GM23338 (cell line): ENCODE data around the gene SLA2. TPM values are rescaled to one million over a fixed set of nuclear protein-coding genes. Genes with fewer than 3 reads are reported as not detected.

Experiments
- ATAC-seq: fragments of 200-7000 bp; cut with Tn5 transposase; 3 replicates; pipeline ENCODE4 v1.9.1; 2020
- DNase-seq: peaks from one replicate; pipeline ENCODE4 v3.0.0-alpha.2; 2015; ENCODE audit warnings: low spot score
- H2AFZ ChIP-seq: fragments of 200-600 bp; sonication (generic); 2 replicates; pipeline ENCODE4 v1.8.0; 2016; ENCODE audit warnings: antibody characterized with exemption, mild to moderate bottlenecking, moderate library complexity
- H3F3A ChIP-seq: fragments of 200-600 bp; sonication (generic); replicated peaks from 2 replicates; pipeline ENCODE4 v1.8.0; 2017; ENCODE audit warnings: antibody characterized with exemption, mixed run types, low read depth
- H3K27ac ChIP-seq: fragments of 200-600 bp; sonication (generic); 2 replicates; pipeline ENCODE4 v1.6.1; 2016; ENCODE audit warnings: low read depth
- H3K27me3 ChIP-seq: fragments of 200-600 bp; sonication (generic); 2 replicates; pipeline ENCODE4 v1.8.0; 2016; ENCODE audit warnings: mild to moderate bottlenecking, mixed run types, moderate library complexity; ENCODE audit not compliant: insufficient read depth
- H3K36me3 ChIP-seq: fragments of 200-600 bp; sonication (generic); 2 replicates; pipeline ENCODE4 v1.8.0; 2016; ENCODE audit warnings: mild to moderate bottlenecking; ENCODE audit not compliant: insufficient read depth
- H3K4me1 ChIP-seq: fragments of 200-600 bp; sonication (generic); 2 replicates; pipeline ENCODE4 v1.8.0; 2016; ENCODE audit warnings: mild to moderate bottlenecking, moderate library complexity; ENCODE audit not compliant: insufficient read depth
- H3K4me2 ChIP-seq: fragments of 200-600 bp; sonication (generic); 2 replicates; pipeline ENCODE4 v1.7.1; 2017; ENCODE audit warnings: mixed run types
- H3K4me3 ChIP-seq: fragments of 200-600 bp; sonication (generic); 2 replicates; pipeline ENCODE4 v1.6.1; 2016; ENCODE audit warnings: mixed run types
- H3K79me2 ChIP-seq: fragments of 200-600 bp; sonication (generic); replicated peaks from 2 replicates; pipeline ENCODE4 v1.8.0; 2017; ENCODE audit warnings: mild to moderate bottlenecking; ENCODE audit not compliant: insufficient read depth
- H3K9me2 ChIP-seq: fragments of 200-600 bp; sonication (generic); 2 replicates; pipeline ENCODE4 v1.8.0; 2017; ENCODE audit not compliant: insufficient read depth
- H4K20me1 ChIP-seq: fragments of 200-600 bp; sonication (generic); replicated peaks from 2 replicates; pipeline ENCODE4 v1.8.0; 2017; ENCODE audit warnings: mild to moderate bottlenecking; ENCODE audit not compliant: insufficient read depth
- H3K27ac Mint-ChIP-seq: 2 replicates; pipeline ENCODE4 v1.8.0; 2020; ENCODE audit warnings: inconsistent platforms, mild to moderate bottlenecking, moderate library complexity, mixed read lengths
- H3K27me3 Mint-ChIP-seq: 3 replicates; pipeline ENCODE4 v1.8.0; 2022; ENCODE audit warnings: low read depth, mild to moderate bottlenecking, moderate library complexity, mixed read lengths, inconsistent platforms; ENCODE audit not compliant: insufficient read depth, poor library complexity
- H3K36me3 Mint-ChIP-seq: 3 replicates; pipeline ENCODE4 v1.8.0; 2021; ENCODE audit warnings: low read depth, mild to moderate bottlenecking, inconsistent platforms, moderate library complexity, mixed read lengths
- H3K4me1 Mint-ChIP-seq: 3 replicates; pipeline ENCODE4 v1.8.0; 2020; ENCODE audit warnings: mild to moderate bottlenecking, inconsistent platforms, mixed read lengths
- H3K4me3 Mint-ChIP-seq: 3 replicates; pipeline ENCODE4 v1.8.0; 2021; ENCODE audit warnings: moderate library complexity, mild to moderate bottlenecking, inconsistent platforms, mixed read lengths
- H3K9me3 Mint-ChIP-seq: 3 replicates; pipeline ENCODE4 v1.8.0; 2020; ENCODE audit warnings: moderate library complexity, mild to moderate bottlenecking, inconsistent platforms, mixed read lengths
- CREB1 ChIP-seq: fragments of 250-450 bp; sonication (Bioruptor Pico); IDR thresholded peaks from 2 replicates; pipeline ENCODE4 v1.5.0; 2020; ENCODE audit warnings: low read depth, mild to moderate bottlenecking, moderate library complexity
- EZH2 ChIP-seq: fragments of 200-600 bp; sonication (generic); IDR thresholded peaks from one replicate; pipeline ENCODE4 v1.8.0; 2017; ENCODE audit warnings: antibody characterized with exemption, mild to moderate bottlenecking, low read depth; ENCODE audit not compliant: unreplicated experiment
- EZH2phosphoT487 ChIP-seq: fragments of 200-600 bp; sonication (generic); IDR thresholded peaks from one replicate; pipeline ENCODE4 v1.8.1; 2018; ENCODE audit warnings: antibody characterized with exemption; ENCODE audit not compliant: unreplicated experiment
- JUNB ChIP-seq: IDR thresholded peaks from one replicate; pipeline ENCODE4 v1.6.1; 2016; ENCODE audit warnings: antibody characterized with exemption; ENCODE audit not compliant: unreplicated experiment
- NANOG ChIP-seq: IDR thresholded peaks from 2 replicates; pipeline ENCODE4 v1.6.1; 2016; ENCODE audit warnings: antibody characterized with exemption, borderline replicate concordance
- POLR2AphosphoS5 ChIP-seq: IDR thresholded peaks from 2 replicates; pipeline ENCODE4 v1.6.1; 2016; ENCODE audit warnings: antibody characterized with exemption, low read depth
- STAT1 ChIP-seq: IDR thresholded peaks from one replicate; pipeline ENCODE4 v1.6.1; 2016; ENCODE audit warnings: antibody characterized with exemption; ENCODE audit not compliant: unreplicated experiment
- ZNF114 ChIP-seq: fragments of 250-450 bp; sonication (Bioruptor Pico); IDR thresholded peaks from 2 replicates; pipeline ENCODE4 v1.5.0; 2020; ENCODE audit warnings: mild to moderate bottlenecking, moderate library complexity
- polyA plus RNA-seq: library from polyadenylated mRNA; unstranded; fragments of >200 nt; fragmentation: Nextera tagmentation; extraction: Ambion mirVana; gene quantifications from 2 replicates; pipeline ENCODE4 v1.2.1, GENCODE V29; 2016
- total RNA-seq: library from RNA; depleted of rRNA; stranded (reverse); fragments of >200 nt; shearing (Covaris generic); gene quantifications from 2 replicates; pipeline ENCODE4 v1.2.3, GENCODE V29; 2014
- TF ChIP-seq, protein P1 (sequence below): IDR thresholded peaks from one replicate; pipeline ENCODE4 v1.6.1; 2018; ENCODE audit warnings: antibody characterized with exemption; ENCODE audit not compliant: unreplicated experiment
- TF ChIP-seq, protein P2 (sequence below), 2 experiments: fragments of 200-600 bp in 1 of 2; sonication (generic) in 1 of 2; conservative IDR thresholded peaks; 2 replicates each; pipeline versions ENCODE4 v1.5.1 to v1.6.1; 2016 to 2017; ENCODE audit warnings: antibody characterized with exemption in 2 of 2, low read depth in 2 of 2, mild to moderate bottlenecking in 2 of 2, moderate library complexity in 1 of 2
- TF ChIP-seq, protein P3 (sequence below): IDR thresholded peaks from 2 replicates; pipeline ENCODE4 v1.6.1; 2016; ENCODE audit warnings: antibody characterized with exemption
- TF ChIP-seq, protein P4 (sequence below): fragments of 250-450 bp; sonication (Bioruptor Pico); IDR thresholded peaks from 2 replicates; pipeline ENCODE4 v1.5.0; 2020; ENCODE audit warnings: mild to moderate bottlenecking, moderate library complexity

The SLA2 gene
- total and polyA plus RNA-seq, 2 experiments from 2014 or later: 0.18 TPM; not detected in 1

DNA sequence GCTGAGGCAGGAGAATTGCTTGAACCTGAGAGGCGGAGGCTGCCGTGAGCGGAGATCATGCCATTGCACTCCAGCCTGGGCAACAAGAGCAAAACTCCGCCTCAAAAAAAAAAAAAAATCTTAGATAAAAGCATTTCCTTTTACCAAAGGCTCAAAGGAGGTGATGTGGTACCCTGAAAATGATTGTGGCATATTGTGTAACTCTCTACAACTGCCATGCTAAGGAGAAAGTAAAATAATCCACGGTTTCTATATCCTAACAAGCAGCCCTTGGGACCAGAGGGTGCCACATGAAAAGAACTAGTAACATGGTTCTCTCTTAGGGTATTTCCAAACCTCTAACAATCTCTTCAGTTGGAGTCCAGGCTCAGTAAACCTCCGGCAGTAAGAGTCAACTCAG is 38.8 kb upstream of the SLA2 start (continued):
- no peak for TF ChIP-seq EZH2phosphoT487
- TF ChIP-seq POLR2AphosphoS5: no peak
- TF ChIP-seq, protein P1, sequence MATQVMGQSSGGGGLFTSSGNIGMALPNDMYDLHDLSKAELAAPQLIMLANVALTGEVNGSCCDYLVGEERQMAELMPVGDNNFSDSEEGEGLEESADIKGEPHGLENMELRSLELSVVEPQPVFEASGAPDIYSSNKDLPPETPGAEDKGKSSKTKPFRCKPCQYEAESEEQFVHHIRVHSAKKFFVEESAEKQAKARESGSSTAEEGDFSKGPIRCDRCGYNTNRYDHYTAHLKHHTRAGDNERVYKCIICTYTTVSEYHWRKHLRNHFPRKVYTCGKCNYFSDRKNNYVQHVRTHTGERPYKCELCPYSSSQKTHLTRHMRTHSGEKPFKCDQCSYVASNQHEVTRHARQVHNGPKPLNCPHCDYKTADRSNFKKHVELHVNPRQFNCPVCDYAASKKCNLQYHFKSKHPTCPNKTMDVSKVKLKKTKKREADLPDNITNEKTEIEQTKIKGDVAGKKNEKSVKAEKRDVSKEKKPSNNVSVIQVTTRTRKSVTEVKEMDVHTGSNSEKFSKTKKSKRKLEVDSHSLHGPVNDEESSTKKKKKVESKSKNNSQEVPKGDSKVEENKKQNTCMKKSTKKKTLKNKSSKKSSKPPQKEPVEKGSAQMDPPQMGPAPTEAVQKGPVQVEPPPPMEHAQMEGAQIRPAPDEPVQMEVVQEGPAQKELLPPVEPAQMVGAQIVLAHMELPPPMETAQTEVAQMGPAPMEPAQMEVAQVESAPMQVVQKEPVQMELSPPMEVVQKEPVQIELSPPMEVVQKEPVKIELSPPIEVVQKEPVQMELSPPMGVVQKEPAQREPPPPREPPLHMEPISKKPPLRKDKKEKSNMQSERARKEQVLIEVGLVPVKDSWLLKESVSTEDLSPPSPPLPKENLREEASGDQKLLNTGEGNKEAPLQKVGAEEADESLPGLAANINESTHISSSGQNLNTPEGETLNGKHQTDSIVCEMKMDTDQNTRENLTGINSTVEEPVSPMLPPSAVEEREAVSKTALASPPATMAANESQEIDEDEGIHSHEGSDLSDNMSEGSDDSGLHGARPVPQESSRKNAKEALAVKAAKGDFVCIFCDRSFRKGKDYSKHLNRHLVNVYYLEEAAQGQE: no peak
- TF ChIP-seq ZNF114 (CRISPR knock-in tag): no peak
- TF ChIP-seq NANOG: no peak

DNA sequence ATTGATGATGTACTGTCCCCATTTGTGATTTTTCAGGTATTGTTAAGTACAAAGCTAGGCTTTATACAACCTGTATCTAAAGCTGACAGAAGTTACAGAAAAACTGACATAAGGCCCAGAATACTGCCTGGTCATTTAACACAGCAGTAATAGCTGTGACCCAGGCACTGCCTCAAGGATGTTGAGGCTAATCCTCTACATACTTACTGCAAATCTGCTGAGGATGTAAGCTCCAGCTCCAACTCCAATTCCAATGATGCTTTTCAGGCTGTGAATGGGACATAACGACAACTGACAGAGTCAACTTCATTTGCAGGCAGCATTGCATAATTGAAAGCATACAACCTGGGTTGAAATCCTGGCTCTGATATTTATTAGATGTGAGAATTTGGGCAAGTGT is 36.3 kb upstream of the SLA2 start:
- no peak overlapping the region for H3K4me3 Mint-ChIP-seq
- Histone ChIP-seq H3K9me2 (no peaks in the 10 kb centered on the region), H3K4me3 (no peak overlapping the region), H4K20me1 (peaks cover 6% of the 10 kb centered on the region; the same call in 1 of the 2 replicates), H3K27me3 (no peaks in the 10 kb centered on the region), H3K27ac (no peak overlapping the region), H3K79me2 (no peaks in the 10 kb centered on the region), H3K36me3 (no peaks in the 10 kb centered on the region), H2AFZ (no peak overlapping the region), H3K4me2 (no peak overlapping the region), H3F3A (peaks cover 6% of the 10 kb centered on the region; the same call in 1 of the 2 replicates), H3K4me1 (no peaks in the 10 kb centered on the region)
- H3K4me1 Mint-ChIP-seq: 0 out of 3 replicates have a peak, but pooled peaks cover 2% of the 10 kb centered on the region
- no peak overlapping the region for H3K27ac Mint-ChIP-seq
- no peak for ATAC-seq
- DNase-seq: no peak
- H3K36me3 Mint-ChIP-seq: peaks cover 30% of the 10 kb centered on the region
- no peaks in the 10 kb centered on the region; the same call in 1 of the 3 replicates for H3K9me3 Mint-ChIP-seq
- H3K27me3 Mint-ChIP-seq: peaks cover 1% of the 10 kb centered on the region
- no peak for TF ChIP-seq STAT1
- no peak for TF ChIP-seq EZH2phosphoT487
- TF ChIP-seq CREB1 (CRISPR knock-in tag): no peak
- TF ChIP-seq, protein P2, sequence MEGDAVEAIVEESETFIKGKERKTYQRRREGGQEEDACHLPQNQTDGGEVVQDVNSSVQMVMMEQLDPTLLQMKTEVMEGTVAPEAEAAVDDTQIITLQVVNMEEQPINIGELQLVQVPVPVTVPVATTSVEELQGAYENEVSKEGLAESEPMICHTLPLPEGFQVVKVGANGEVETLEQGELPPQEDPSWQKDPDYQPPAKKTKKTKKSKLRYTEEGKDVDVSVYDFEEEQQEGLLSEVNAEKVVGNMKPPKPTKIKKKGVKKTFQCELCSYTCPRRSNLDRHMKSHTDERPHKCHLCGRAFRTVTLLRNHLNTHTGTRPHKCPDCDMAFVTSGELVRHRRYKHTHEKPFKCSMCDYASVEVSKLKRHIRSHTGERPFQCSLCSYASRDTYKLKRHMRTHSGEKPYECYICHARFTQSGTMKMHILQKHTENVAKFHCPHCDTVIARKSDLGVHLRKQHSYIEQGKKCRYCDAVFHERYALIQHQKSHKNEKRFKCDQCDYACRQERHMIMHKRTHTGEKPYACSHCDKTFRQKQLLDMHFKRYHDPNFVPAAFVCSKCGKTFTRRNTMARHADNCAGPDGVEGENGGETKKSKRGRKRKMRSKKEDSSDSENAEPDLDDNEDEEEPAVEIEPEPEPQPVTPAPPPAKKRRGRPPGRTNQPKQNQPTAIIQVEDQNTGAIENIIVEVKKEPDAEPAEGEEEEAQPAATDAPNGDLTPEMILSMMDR (conservative IDR thresholded peaks at IDR 0.05; ENCODE audit: low read depth in 2 of 2): no peak
- no peak for TF ChIP-seq ZNF114 (CRISPR knock-in tag)
- TF ChIP-seq, protein P3, sequence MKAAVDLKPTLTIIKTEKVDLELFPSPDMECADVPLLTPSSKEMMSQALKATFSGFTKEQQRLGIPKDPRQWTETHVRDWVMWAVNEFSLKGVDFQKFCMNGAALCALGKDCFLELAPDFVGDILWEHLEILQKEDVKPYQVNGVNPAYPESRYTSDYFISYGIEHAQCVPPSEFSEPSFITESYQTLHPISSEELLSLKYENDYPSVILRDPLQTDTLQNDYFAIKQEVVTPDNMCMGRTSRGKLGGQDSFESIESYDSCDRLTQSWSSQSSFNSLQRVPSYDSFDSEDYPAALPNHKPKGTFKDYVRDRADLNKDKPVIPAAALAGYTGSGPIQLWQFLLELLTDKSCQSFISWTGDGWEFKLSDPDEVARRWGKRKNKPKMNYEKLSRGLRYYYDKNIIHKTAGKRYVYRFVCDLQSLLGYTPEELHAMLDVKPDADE: no peak
- no peak for TF ChIP-seq EZH2
- TF ChIP-seq POLR2AphosphoS5: no peak
- no peak for TF ChIP-seq JUNB
- TF ChIP-seq, protein P4, sequence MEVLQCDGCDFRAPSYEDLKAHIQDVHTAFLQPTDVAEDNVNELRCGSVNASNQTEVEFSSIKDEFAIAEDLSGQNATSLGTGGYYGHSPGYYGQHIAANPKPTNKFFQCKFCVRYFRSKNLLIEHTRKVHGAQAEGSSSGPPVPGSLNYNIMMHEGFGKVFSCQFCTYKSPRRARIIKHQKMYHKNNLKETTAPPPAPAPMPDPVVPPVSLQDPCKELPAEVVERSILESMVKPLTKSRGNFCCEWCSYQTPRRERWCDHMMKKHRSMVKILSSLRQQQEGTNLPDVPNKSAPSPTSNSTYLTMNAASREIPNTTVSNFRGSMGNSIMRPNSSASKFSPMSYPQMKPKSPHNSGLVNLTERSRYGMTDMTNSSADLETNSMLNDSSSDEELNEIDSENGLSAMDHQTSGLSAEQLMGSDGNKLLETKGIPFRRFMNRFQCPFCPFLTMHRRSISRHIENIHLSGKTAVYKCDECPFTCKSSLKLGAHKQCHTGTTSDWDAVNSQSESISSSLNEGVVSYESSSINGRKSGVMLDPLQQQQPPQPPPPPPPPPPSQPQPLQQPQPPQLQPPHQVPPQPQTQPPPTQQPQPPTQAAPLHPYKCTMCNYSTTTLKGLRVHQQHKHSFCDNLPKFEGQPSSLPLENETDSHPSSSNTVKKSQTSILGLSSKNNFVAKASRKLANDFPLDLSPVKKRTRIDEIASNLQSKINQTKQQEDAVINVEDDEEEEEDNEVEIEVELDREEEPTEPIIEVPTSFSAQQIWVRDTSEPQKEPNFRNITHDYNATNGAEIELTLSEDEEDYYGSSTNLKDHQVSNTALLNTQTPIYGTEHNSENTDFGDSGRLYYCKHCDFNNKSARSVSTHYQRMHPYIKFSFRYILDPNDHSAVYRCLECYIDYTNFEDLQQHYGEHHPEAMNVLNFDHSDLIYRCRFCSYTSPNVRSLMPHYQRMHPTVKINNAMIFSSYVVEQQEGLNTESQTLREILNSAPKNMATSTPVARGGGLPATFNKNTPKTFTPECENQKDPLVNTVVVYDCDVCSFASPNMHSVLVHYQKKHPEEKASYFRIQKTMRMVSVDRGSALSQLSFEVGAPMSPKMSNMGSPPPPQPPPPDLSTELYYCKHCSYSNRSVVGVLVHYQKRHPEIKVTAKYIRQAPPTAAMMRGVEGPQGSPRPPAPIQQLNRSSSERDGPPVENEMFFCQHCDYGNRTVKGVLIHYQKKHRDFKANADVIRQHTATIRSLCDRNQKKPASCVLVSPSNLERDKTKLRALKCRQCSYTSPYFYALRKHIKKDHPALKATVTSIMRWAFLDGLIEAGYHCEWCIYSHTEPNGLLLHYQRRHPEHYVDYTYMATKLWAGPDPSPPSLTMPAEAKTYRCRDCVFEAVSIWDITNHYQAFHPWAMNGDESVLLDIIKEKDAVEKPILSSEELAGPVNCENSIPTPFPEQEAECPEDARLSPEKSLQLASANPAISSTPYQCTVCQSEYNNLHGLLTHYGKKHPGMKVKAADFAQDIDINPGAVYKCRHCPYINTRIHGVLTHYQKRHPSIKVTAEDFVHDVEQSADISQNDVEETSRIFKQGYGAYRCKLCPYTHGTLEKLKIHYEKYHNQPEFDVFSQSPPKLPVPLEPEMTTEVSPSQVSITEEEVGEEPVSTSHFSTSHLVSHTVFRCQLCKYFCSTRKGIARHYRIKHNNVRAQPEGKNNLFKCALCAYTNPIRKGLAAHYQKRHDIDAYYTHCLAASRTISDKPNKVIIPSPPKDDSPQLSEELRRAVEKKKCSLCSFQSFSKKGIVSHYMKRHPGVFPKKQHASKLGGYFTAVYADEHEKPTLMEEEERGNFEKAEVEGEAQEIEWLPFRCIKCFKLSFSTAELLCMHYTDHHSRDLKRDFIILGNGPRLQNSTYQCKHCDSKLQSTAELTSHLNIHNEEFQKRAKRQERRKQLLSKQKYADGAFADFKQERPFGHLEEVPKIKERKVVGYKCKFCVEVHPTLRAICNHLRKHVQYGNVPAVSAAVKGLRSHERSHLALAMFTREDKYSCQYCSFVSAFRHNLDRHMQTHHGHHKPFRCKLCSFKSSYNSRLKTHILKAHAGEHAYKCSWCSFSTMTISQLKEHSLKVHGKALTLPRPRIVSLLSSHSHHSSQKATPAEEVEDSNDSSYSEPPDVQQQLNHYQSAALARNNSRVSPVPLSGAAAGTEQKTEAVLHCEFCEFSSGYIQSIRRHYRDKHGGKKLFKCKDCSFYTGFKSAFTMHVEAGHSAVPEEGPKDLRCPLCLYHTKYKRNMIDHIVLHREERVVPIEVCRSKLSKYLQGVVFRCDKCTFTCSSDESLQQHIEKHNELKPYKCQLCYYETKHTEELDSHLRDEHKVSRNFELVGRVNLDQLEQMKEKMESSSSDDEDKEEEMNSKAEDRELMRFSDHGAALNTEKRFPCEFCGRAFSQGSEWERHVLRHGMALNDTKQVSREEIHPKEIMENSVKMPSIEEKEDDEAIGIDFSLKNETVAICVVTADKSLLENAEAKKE (CRISPR knock-in tag): no peak
- TF ChIP-seq NANOG: no peak
